Ishikawa (cell line): ENCODE data around the gene SBNO2.

ENCODE experiments used
- CEBPB ChIP-seq: IDR thresholded peaks from 2 replicates; pipeline ENCODE4 v1.6.1; 2012
- CREB1 ChIP-seq: IDR thresholded peaks from 2 replicates; pipeline ENCODE4 v1.6.1; 2012; ENCODE audit warnings: low read depth
- EGR1 ChIP-seq: IDR thresholded peaks from 2 replicates; pipeline ENCODE4 v1.6.1; 2012
- EP300 ChIP-seq: IDR thresholded peaks from 2 replicates; pipeline ENCODE4 v1.6.1; 2012; ENCODE audit warnings: borderline replicate concordance
- FOXM1 ChIP-seq: IDR thresholded peaks from 2 replicates; pipeline ENCODE4 v1.6.1; 2012; ENCODE audit warnings: low read depth, borderline replicate concordance
- NFIC ChIP-seq: IDR thresholded peaks from 2 replicates; pipeline ENCODE4 v1.6.1; 2012
- RAD21 ChIP-seq: IDR thresholded peaks from 2 replicates; pipeline ENCODE4 v1.6.1; 2012; ENCODE audit warnings: low read depth
- TAF1 ChIP-seq: IDR thresholded peaks from 2 replicates; pipeline ENCODE4 v1.6.1; 2012; ENCODE audit warnings: low read depth, mild to moderate bottlenecking
- TCF12 ChIP-seq: IDR thresholded peaks from 2 replicates; pipeline ENCODE4 v1.6.1; 2012; ENCODE audit warnings: low read depth
- TEAD4 ChIP-seq: IDR thresholded peaks from 2 replicates; pipeline ENCODE4 v1.6.1; 2012
- YY1 ChIP-seq: IDR thresholded peaks from 2 replicates; pipeline ENCODE4 v1.6.1; 2012; ENCODE audit warnings: low read depth
- ZBTB7A ChIP-seq: IDR thresholded peaks from 2 replicates; pipeline ENCODE4 v1.6.1; 2012; ENCODE audit warnings: low read depth
- TF ChIP-seq, protein P1 (sequence below): IDR thresholded peaks from 2 replicates; pipeline ENCODE4 v1.6.1; 2012; ENCODE audit warnings: low read depth, mild to moderate bottlenecking
- TF ChIP-seq, protein P2 (sequence below): IDR thresholded peaks from 2 replicates; pipeline ENCODE4 v1.6.1; 2012
- TF ChIP-seq, protein P3 (sequence below): IDR thresholded peaks from 2 replicates; pipeline ENCODE4 v1.6.1; 2012

The SBNO2 gene

DNA sequence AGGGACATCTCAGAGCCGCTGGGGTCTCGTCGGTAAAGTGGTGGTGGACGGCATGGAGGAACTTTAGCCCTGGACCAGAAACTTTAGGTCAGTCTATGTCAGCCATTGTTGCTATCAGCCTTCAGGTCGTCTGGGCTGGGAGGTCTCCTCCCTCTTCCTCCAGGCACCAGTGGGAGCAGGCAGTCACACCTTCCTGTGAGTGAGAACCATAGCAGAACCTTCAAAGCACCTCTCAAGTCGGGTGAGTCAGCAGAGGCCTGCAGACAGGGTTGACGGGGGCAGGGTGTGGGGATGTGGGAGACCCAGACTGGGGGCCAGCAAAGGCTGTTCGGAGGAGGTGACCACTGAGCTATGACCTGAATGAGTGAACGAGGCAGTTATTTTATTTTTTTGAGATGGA is 15.4 kb upstream of the SBNO2 start:
- TF ChIP-seq NFIC (no peak), EP300 (no peak), ZBTB7A (no peak), EGR1 (no peak), FOXM1 (no peak), TCF12 (no peak), TEAD4 (no peak), YY1 (no peak), CEBPB (no peak), CREB1 (no peak), TAF1 (no peak), RAD21 (no peak)
- TF ChIP-seq, protein P1, sequence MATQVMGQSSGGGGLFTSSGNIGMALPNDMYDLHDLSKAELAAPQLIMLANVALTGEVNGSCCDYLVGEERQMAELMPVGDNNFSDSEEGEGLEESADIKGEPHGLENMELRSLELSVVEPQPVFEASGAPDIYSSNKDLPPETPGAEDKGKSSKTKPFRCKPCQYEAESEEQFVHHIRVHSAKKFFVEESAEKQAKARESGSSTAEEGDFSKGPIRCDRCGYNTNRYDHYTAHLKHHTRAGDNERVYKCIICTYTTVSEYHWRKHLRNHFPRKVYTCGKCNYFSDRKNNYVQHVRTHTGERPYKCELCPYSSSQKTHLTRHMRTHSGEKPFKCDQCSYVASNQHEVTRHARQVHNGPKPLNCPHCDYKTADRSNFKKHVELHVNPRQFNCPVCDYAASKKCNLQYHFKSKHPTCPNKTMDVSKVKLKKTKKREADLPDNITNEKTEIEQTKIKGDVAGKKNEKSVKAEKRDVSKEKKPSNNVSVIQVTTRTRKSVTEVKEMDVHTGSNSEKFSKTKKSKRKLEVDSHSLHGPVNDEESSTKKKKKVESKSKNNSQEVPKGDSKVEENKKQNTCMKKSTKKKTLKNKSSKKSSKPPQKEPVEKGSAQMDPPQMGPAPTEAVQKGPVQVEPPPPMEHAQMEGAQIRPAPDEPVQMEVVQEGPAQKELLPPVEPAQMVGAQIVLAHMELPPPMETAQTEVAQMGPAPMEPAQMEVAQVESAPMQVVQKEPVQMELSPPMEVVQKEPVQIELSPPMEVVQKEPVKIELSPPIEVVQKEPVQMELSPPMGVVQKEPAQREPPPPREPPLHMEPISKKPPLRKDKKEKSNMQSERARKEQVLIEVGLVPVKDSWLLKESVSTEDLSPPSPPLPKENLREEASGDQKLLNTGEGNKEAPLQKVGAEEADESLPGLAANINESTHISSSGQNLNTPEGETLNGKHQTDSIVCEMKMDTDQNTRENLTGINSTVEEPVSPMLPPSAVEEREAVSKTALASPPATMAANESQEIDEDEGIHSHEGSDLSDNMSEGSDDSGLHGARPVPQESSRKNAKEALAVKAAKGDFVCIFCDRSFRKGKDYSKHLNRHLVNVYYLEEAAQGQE: no peak
- TF ChIP-seq, protein P2, sequence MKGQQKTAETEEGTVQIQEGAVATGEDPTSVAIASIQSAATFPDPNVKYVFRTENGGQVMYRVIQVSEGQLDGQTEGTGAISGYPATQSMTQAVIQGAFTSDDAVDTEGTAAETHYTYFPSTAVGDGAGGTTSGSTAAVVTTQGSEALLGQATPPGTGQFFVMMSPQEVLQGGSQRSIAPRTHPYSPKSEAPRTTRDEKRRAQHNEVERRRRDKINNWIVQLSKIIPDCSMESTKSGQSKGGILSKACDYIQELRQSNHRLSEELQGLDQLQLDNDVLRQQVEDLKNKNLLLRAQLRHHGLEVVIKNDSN: no peak
- TF ChIP-seq, protein P3, sequence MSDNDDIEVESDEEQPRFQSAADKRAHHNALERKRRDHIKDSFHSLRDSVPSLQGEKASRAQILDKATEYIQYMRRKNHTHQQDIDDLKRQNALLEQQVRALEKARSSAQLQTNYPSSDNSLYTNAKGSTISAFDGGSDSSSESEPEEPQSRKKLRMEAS: no peak

DNA sequence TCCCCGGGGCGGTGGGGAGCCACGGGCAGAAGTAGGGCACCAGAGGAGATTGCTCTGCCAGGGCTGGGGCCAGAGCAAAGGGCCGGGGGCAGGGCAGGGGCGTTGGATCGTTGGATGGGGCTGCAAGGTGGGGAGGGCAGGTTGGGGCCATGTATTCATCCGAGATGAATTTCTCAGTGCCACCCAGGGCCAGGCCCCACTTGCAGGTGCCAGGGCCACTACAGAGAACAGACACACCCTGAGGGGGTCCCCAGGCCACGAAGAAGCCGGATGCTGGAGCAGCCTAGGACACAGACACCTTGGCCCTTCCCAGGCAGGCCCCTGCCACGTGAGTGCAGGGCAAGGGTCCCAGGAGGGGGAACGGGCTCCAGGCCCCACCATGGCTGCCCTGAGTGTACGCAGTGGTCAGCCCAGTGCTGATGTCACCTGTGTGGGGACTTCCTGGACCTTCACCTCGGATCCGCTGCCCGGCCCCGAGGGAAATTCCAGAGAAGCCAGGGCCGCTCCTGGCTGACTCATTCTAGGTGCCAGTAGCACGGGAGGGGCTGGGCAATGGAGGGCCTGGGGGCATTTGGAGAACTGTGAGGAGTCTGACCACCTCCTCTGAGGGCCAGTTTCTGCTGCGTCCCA is 9.6 kb upstream of the SBNO2 start:
- TF ChIP-seq TEAD4 (peak; percentile 53; the same call in 1 of the 2 replicates), ZBTB7A (0 out of 2 replicates have a peak, but pooled peaks have one; percentile 20), CEBPB (no peak)

DNA sequence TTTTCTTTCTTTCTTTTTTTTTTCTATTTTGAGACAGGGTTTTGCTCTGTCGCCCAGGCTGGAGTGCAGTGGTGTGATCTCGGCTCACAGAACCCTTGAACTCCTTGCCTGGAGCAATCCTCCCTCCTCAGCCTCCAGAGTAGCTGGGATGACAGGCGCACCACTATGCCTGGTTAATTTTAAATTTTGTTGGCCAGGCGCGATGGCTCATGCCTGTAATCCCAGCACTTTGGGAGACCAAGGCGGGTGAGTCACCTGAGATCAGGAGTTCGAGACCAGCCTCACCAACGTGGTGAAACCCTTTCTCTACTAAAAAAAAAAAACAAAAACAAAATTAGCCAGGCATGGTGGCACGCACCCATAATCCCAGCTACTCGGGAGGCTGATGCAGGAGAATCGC is 8.7 kb upstream of the SBNO2 start:
- TF ChIP-seq TAF1: no peak
- no peak for TF ChIP-seq TEAD4
- no peak for TF ChIP-seq TCF12
- TF ChIP-seq RAD21: no peak
- TF ChIP-seq, protein P1: no peak
- TF ChIP-seq EGR1: no peak
- no peak for TF ChIP-seq NFIC
- no peak for TF ChIP-seq YY1
- TF ChIP-seq EP300: no peak
- no peak for TF ChIP-seq FOXM1
- no peak for TF ChIP-seq ZBTB7A
- TF ChIP-seq, protein P2: no peak
- TF ChIP-seq, protein P3: no peak
- no peak for TF ChIP-seq CREB1
- TF ChIP-seq CEBPB: no peak

DNA sequence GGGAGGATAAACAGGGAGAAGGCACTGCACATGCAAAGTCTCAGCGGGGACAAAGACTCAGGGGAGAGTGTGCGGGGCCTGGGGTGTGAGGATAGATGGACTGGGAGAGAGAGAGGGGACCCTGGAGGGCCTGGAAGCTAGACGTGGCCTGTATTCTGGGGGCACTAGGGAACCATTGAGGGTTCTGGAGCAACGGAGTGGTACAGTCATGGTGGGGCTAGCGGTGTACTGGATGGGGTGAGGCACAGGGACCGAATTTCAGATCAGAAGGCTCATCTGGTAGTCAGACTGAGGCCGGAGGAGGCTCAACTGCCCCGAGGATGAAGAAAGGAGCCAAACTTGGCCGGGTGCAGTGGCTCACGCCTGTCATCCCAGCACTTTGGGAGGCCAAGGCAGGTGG is 8.0 kb upstream of the SBNO2 start:
- TF ChIP-seq EGR1: no peak
- TF ChIP-seq RAD21: no peak
- no peak for TF ChIP-seq CREB1
- no peak for TF ChIP-seq TAF1
- no peak for TF ChIP-seq ZBTB7A
- no peak for TF ChIP-seq EP300
- TF ChIP-seq, protein P2: no peak
- no peak for TF ChIP-seq FOXM1
- TF ChIP-seq, protein P1: no peak
- TF ChIP-seq YY1: no peak
- TF ChIP-seq, protein P3: no peak
- TF ChIP-seq TEAD4: no peak
- TF ChIP-seq CEBPB: no peak
- no peak for TF ChIP-seq TCF12
- no peak for TF ChIP-seq NFIC
